Ishikawa (cell line): ENCODE data around the gene FGD2.

Experiments
- CEBPB ChIP-seq: IDR thresholded peaks from 2 replicates; pipeline ENCODE4 v1.6.1; 2012
- CREB1 ChIP-seq: IDR thresholded peaks from 2 replicates; pipeline ENCODE4 v1.6.1; 2012; ENCODE audit warnings: low read depth
- EGR1 ChIP-seq: IDR thresholded peaks from 2 replicates; pipeline ENCODE4 v1.6.1; 2012
- EP300 ChIP-seq: IDR thresholded peaks from 2 replicates; pipeline ENCODE4 v1.6.1; 2012; ENCODE audit warnings: borderline replicate concordance
- MAX ChIP-seq: IDR thresholded peaks from 2 replicates; pipeline ENCODE4 v1.6.1; 2012
- NFIC ChIP-seq: IDR thresholded peaks from 2 replicates; pipeline ENCODE4 v1.6.1; 2012
- RAD21 ChIP-seq: IDR thresholded peaks from 2 replicates; pipeline ENCODE4 v1.6.1; 2012; ENCODE audit warnings: low read depth
- REST ChIP-seq: IDR thresholded peaks from 2 replicates; pipeline ENCODE4 v1.6.1; 2012; ENCODE audit warnings: low read depth, mild to moderate bottlenecking
- TAF1 ChIP-seq: IDR thresholded peaks from 2 replicates; pipeline ENCODE4 v1.6.1; 2012; ENCODE audit warnings: low read depth, mild to moderate bottlenecking
- TCF12 ChIP-seq: IDR thresholded peaks from 2 replicates; pipeline ENCODE4 v1.6.1; 2012; ENCODE audit warnings: low read depth
- TEAD4 ChIP-seq: IDR thresholded peaks from 2 replicates; pipeline ENCODE4 v1.6.1; 2012
- YY1 ChIP-seq: IDR thresholded peaks from 2 replicates; pipeline ENCODE4 v1.6.1; 2012; ENCODE audit warnings: low read depth
- TF ChIP-seq, protein P1 (sequence below): IDR thresholded peaks from 2 replicates; pipeline ENCODE4 v1.6.1; 2012

- TF ChIP-seq, protein P1, sequence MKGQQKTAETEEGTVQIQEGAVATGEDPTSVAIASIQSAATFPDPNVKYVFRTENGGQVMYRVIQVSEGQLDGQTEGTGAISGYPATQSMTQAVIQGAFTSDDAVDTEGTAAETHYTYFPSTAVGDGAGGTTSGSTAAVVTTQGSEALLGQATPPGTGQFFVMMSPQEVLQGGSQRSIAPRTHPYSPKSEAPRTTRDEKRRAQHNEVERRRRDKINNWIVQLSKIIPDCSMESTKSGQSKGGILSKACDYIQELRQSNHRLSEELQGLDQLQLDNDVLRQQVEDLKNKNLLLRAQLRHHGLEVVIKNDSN: no peak
- TF ChIP-seq CREB1 (no peak), TCF12 (no peak), TAF1 (no peak), MAX (no peak), YY1 (no peak), CEBPB (no peak), REST (no peak), EP300 (no peak), EGR1 (no peak), TEAD4 (no peak), NFIC (no peak), RAD21 (peak; percentile 84)
These were observed 24.0 kb downstream of the FGD2 start for GRCh38 chr6:37029249-37029971.
